A549 (cell line): Measurements from ENCODE around the gene SSC5D. TPM values are rescaled to one million over a fixed set of nuclear protein-coding genes. Genes with fewer than 3 reads are reported as not detected.
A peak's percentile ranks its signal among the peaks of the same experiment; 100 is the strongest.

ENCODE experiments used
- ATAC-seq, 2 experiments: fragments of 200-7000 bp in 1 of 2; fragments of >200 bp in 1 of 2; cut with Nextera tagmentation in 1 of 2; cut with Tn5 transposase in 1 of 2; 3 replicates each; pipeline versions ENCODE4 v1.8.0 to v1.9.1; 2018 to 2020; ENCODE audit warnings: mild to moderate bottlenecking in 1 of 2, moderate library complexity in 1 of 2
- CTCF ChIA-PET: fragments of 300-600 bp; sonication (Branson Sonifier 250); formaldehyde crosslinking; extraction: SDS; loops from one replicate; lab custom pipeline; 2021; ENCODE audit warnings: antibody characterized with exemption, inconsistent platforms; lab: Yijun Ruan, JAX
- POLR2A ChIA-PET: fragments of 350-600 bp; formaldehyde crosslinking; extraction: SDS; loops from one replicate; lab custom pipeline; 2021; ENCODE audit warnings: antibody characterized with exemption, inconsistent platforms; lab: Yijun Ruan, JAX
- DNase-seq, 2 experiments: peaks; one replicate each; pipeline versions ENCODE4 v3.0.0 to v3.0.0-alpha.2; 2011 to 2016; ENCODE audit warnings: low read depth in 1 of 2, low spot score in 1 of 2
- FAIRE-seq: peaks from 2 replicates; lab custom pipeline; 2011; peaks lifted over from hg19 to GRCh38; lab: Jason Lieb, UNC
- H3K27ac ChIP-seq, 2 experiments: fragments of >200 bp; sonication (Bioruptor Twin); formaldehyde crosslinking; 3 replicates each; pipeline ENCODE4 v1.5.1; 2016 to 2017
- H3K4me1 ChIP-seq: fragments of >200 bp; sonication (Bioruptor Twin); formaldehyde crosslinking; 3 replicates; pipeline ENCODE4 v1.6.1; 2016
- H3K4me2 ChIP-seq: fragments of >200 bp; sonication (Bioruptor Twin); formaldehyde crosslinking; 3 replicates; pipeline ENCODE4 v1.6.1; 2016
- H3K4me3 ChIP-seq: fragments of >200 bp; sonication (Bioruptor Twin); formaldehyde crosslinking; 3 replicates; pipeline ENCODE4 v1.5.1; 2016
- H3K9me3 ChIP-seq: fragments of >200 bp; sonication (Bioruptor Twin); formaldehyde crosslinking; 3 replicates; pipeline ENCODE4 v1.6.1; 2016
- CBX8 ChIP-seq: fragments of 200-600 bp; sonication (generic); IDR thresholded peaks from 2 replicates; pipeline ENCODE4 v1.6.1; 2016
- CHD4 ChIP-seq: fragments of 200-600 bp; sonication (generic); IDR thresholded peaks from 2 replicates; pipeline ENCODE4 v1.6.1; 2016; ENCODE audit warnings: antibody characterized with exemption, mild to moderate bottlenecking, borderline replicate concordance
- EHMT2 ChIP-seq: fragments of 200-600 bp; sonication (generic); IDR thresholded peaks from 2 replicates; pipeline ENCODE4 v1.6.1; 2016; ENCODE audit warnings: antibody characterized with exemption, low read depth, mild to moderate bottlenecking, moderate library complexity
- FOSB ChIP-seq: fragments of 250-450 bp; sonication (Bioruptor Pico); IDR thresholded peaks from 2 replicates; pipeline ENCODE4 v1.5.0; 2020; ENCODE audit warnings: mild to moderate bottlenecking, moderate library complexity
- FOSL2 ChIP-seq, 2 experiments: fragments of 450-650 bp in 1 of 2; fragments of >200 bp in 1 of 2; sonication (Bioruptor Twin) in 1 of 2; formaldehyde crosslinking; IDR thresholded peaks; 2 replicates each; pipeline versions ENCODE4 v1.5.0 to v1.6.1; 2016 to 2020; ENCODE audit warnings: mild to moderate bottlenecking in 1 of 2, moderate library complexity in 1 of 2
- FOXS1 ChIP-seq: fragments of 250-450 bp; sonication (Bioruptor Pico); IDR thresholded peaks from 2 replicates; pipeline ENCODE4 v1.5.0; 2020; ENCODE audit warnings: mild to moderate bottlenecking, moderate library complexity
- GATA3 ChIP-seq: IDR thresholded peaks from 2 replicates; pipeline ENCODE4 v1.6.1; 2012; ENCODE audit warnings: borderline replicate concordance
- HOXA7 ChIP-seq: fragments of 250-450 bp; sonication (Bioruptor Pico); IDR thresholded peaks from 2 replicates; pipeline ENCODE4 v1.5.0; 2020; ENCODE audit warnings: mild to moderate bottlenecking, moderate library complexity
- HOXB13 ChIP-seq: fragments of 250-450 bp; sonication (Bioruptor Pico); IDR thresholded peaks from 2 replicates; pipeline ENCODE4 v1.5.0; 2020; ENCODE audit warnings: low read depth, mild to moderate bottlenecking, moderate library complexity
- JUN ChIP-seq, 2 experiments: fragments of >200 bp; sonication (Bioruptor Twin); formaldehyde crosslinking; IDR thresholded peaks; 2 replicates in 1 of 2; 3 replicates in 1 of 2; pipeline ENCODE4 v1.6.1; 2016 to 2017
- KDM1A ChIP-seq: fragments of 200-600 bp; sonication (generic); IDR thresholded peaks from 2 replicates; pipeline ENCODE4 v1.6.1; 2016; ENCODE audit warnings: low read depth, mild to moderate bottlenecking
- PHF8 ChIP-seq: fragments of 200-600 bp; sonication (generic); IDR thresholded peaks from 2 replicates; pipeline ENCODE4 v1.6.1; 2016; ENCODE audit warnings: low read depth, mild to moderate bottlenecking, antibody characterized with exemption, moderate library complexity, borderline replicate concordance
- RAD21 ChIP-seq, 2 experiments: fragments of >200 bp in 1 of 2; sonication (Bioruptor Twin) in 1 of 2; formaldehyde crosslinking in 1 of 2; IDR thresholded peaks in 1 of 2; conservative IDR thresholded peaks in 1 of 2; 2 replicates in 1 of 2; 3 replicates in 1 of 2; pipeline ENCODE4 v1.6.1; 2012 to 2018; ENCODE audit warnings: inconsistent platforms in 1 of 2
- RFX5 ChIP-seq: fragments of 450-650 bp; IDR thresholded peaks from 2 replicates; pipeline ENCODE4 v1.7.1; 2014; ENCODE audit warnings: antibody characterized with exemption, mild to moderate bottlenecking, moderate library complexity
- SMC3 ChIP-seq: fragments of >200 bp; sonication (Bioruptor Twin); formaldehyde crosslinking; IDR thresholded peaks from 3 replicates; pipeline ENCODE4 v1.6.1; 2018; ENCODE audit warnings: inconsistent platforms
- SREBF2 ChIP-seq: fragments of 450-650 bp; IDR thresholded peaks from 2 replicates; pipeline ENCODE4 v1.6.1; 2014; ENCODE audit warnings: mild to moderate bottlenecking, moderate library complexity
- TP53 ChIP-seq: fragments of 250-450 bp; sonication (Bioruptor Pico); IDR thresholded peaks from 2 replicates; pipeline ENCODE4 v1.5.0; 2021; ENCODE audit warnings: mild to moderate bottlenecking, moderate library complexity
- ZC3H11A ChIP-seq: fragments of 450-650 bp; IDR thresholded peaks from 2 replicates; pipeline ENCODE4 v1.6.1; 2014; ENCODE audit warnings: antibody characterized with exemption, mild to moderate bottlenecking
- ZFP36 ChIP-seq: fragments of 450-650 bp; IDR thresholded peaks from 2 replicates; pipeline ENCODE4 v1.6.1; 2014; ENCODE audit warnings: borderline replicate concordance; ENCODE audit not compliant: partially characterized antibody
- ZSCAN20 ChIP-seq: fragments of 250-450 bp; sonication (Bioruptor Pico); IDR thresholded peaks from 2 replicates; pipeline ENCODE4 v1.8.0; 2022; ENCODE audit warnings: mild to moderate bottlenecking, moderate library complexity
- WGBS: methylation state at CpG from one replicate; pipeline ENCODE4 v1.1.6; 2017; ENCODE audit errors: missing lambda C conversion rate; 5-methylcytosine and 5-hydroxymethylcytosine counted together
- polyA plus RNA-seq, 4 experiments: library from polyadenylated mRNA; depleted of rRNA in 3 of 4; stranded (reverse); fragments of >200 nt; fragmentation: RNase III in 1 of 4; extraction: RNeasy Plus Mini Kit Qiagen cat#74134 plus additional on column Dnase treatment in 1 of 4; gene quantifications; 2 replicates in 3 of 4; 3 replicates in 1 of 4; pipeline ENCODE4 v1.2.3, GENCODE V29; 2011 to 2017
- TF ChIP-seq, protein P1 (sequence below): fragments of >200 bp; sonication (Bioruptor Twin); formaldehyde crosslinking; IDR thresholded peaks from 2 replicates; pipeline ENCODE4 v1.6.1; 2016
- TF ChIP-seq, protein P2 (sequence below): fragments of >200 bp; sonication (Bioruptor Twin); formaldehyde crosslinking; IDR thresholded peaks from 3 replicates; pipeline ENCODE4 v1.5.1; 2016
- TF ChIP-seq, protein P3 (sequence below): fragments of 250-450 bp; sonication (Bioruptor Pico); IDR thresholded peaks from 2 replicates; pipeline ENCODE4 v1.5.0; 2020; ENCODE audit warnings: low read depth, mild to moderate bottlenecking, moderate library complexity
- TF ChIP-seq, protein P4 (sequence below): IDR thresholded peaks from 2 replicates; pipeline ENCODE4 v1.6.1; 2012

Gene SSC5D
- polyA plus RNA-seq, 2 of the 4 experiments (the other 2 are of a cell fraction) = 0.22 to 1.5 TPM

DNA sequence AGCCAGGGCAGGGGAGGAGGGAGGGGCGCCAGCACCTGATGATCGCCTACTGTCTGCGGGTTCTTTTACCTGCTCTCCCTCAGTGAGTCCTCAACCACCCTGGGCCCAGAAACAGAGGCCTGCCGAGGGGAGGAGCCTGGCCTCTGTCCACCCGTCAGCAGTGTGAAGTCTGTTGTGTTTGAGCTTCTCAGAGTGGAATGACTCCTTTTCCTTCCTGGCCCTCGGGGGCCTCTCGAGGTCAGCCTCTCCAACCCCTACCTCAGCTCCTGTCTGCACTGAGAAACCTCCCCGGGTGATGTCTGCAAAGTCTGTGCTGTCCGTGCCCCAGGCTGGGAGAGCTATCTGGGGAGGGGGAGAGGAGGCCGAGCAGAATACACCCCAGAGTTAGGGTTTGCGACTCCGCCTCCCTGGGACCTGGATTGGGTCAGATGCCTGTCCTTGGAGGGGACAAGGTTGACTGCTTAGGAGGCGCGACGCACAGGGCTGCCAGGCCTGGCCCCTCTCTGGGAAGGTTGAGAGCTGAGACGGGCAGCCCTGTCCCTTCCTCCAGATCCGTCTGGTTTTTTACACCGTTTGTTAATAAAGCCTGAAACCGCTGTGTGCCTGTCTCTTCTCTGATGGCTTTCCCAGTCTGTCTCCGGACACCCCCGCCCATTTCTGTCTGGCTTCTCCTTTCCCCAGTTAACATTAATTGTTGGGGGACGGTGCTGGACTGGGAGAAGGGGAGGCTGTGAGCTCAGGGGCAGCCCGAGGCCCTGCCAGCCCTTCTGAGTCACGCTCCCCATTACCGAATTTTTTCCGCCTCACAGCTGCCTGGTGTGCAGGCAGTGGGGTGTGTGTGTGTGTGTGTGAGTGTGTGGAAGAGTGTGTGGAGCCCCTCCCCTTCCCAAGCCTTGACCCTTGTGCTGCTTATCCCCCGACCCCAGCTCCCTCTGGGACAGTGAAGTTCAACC is 989 bp upstream of the SSC5D start:
- DNase-seq (peak; percentile 66 to 77), ATAC-seq (peak; percentile 22 to 42; a peak in 5 of 6 replicates), FAIRE-seq (peak; percentile 18)
- ChIA-PET CTCF (interaction anchor here (1.0 to 17.3 kb wide), 10 partner anchors 11 to 346 kb away, joined by 3 to 219 read pairs (median 10); partner anchors contain the start of genes ZNF628 and ZNF865), POLR2A (interaction anchor here (1.0 to 4.1 kb wide), 3 partner anchors 11 to 119 kb away, joined by 3 to 53 read pairs (median 4); partner anchors contain the start of genes ZNF628 and ZNF865)
- Histone ChIP-seq H3K4me2 (peak overlapping the region; percentile 97), H3K27ac (peak overlapping the region; percentile 61 to 93), H3K4me1 (peaks cover 61% of the 10 kb centered on the region), H3K4me3 (0 out of 3 replicates have a peak overlapping the region, but pooled peaks have one; percentile 5), H3K9me3 (no peaks in the 10 kb centered on the region)
- no peak for TF ChIP-seq FOXS1 (CRISPR knock-in tag)
- TF ChIP-seq ZC3H11A = no peak
- peak; percentile 45; the same call in 1 of the 2 replicates for TF ChIP-seq GATA3
- TF ChIP-seq RFX5 = no peak
- no peak for TF ChIP-seq ZSCAN20 (CRISPR knock-in tag)
- TF ChIP-seq, protein P1, sequence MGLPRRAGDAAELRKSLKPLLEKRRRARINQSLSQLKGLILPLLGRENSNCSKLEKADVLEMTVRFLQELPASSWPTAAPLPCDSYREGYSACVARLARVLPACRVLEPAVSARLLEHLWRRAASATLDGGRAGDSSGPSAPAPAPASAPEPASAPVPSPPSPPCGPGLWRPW = no peak
- TF ChIP-seq TP53 (CRISPR knock-in tag) = no peak
- no peak for TF ChIP-seq SMC3
- no peak for TF ChIP-seq FOSB (CRISPR knock-in tag)
- TF ChIP-seq, protein P2, sequence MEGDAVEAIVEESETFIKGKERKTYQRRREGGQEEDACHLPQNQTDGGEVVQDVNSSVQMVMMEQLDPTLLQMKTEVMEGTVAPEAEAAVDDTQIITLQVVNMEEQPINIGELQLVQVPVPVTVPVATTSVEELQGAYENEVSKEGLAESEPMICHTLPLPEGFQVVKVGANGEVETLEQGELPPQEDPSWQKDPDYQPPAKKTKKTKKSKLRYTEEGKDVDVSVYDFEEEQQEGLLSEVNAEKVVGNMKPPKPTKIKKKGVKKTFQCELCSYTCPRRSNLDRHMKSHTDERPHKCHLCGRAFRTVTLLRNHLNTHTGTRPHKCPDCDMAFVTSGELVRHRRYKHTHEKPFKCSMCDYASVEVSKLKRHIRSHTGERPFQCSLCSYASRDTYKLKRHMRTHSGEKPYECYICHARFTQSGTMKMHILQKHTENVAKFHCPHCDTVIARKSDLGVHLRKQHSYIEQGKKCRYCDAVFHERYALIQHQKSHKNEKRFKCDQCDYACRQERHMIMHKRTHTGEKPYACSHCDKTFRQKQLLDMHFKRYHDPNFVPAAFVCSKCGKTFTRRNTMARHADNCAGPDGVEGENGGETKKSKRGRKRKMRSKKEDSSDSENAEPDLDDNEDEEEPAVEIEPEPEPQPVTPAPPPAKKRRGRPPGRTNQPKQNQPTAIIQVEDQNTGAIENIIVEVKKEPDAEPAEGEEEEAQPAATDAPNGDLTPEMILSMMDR = no peak
- TF ChIP-seq EHMT2 = no peak
- TF ChIP-seq, protein P3, sequence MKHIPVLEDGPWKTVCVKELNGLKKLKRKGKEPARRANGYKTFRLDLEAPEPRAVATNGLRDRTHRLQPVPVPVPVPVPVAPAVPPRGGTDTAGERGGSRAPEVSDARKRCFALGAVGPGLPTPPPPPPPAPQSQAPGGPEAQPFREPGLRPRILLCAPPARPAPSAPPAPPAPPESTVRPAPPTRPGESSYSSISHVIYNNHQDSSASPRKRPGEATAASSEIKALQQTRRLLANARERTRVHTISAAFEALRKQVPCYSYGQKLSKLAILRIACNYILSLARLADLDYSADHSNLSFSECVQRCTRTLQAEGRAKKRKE (CRISPR knock-in tag) = 0 out of 2 replicates have a peak, but pooled peaks have one; percentile 60
- no peak for TF ChIP-seq JUN (IDR thresholded peaks at IDR 0.05)
- TF ChIP-seq HOXA7 (CRISPR knock-in tag) = no peak
- no peak for TF ChIP-seq RAD21 (conservative IDR thresholded peaks at IDR 0.05 in 1 of 2, IDR thresholded peaks at IDR 0.05 in 1 of 2)
- TF ChIP-seq, protein P4, sequence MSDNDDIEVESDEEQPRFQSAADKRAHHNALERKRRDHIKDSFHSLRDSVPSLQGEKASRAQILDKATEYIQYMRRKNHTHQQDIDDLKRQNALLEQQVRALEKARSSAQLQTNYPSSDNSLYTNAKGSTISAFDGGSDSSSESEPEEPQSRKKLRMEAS = peak; percentile 75
- no peak for TF ChIP-seq ZFP36
- no peak for TF ChIP-seq CBX8
- no peak for TF ChIP-seq FOSL2 (IDR thresholded peaks at IDR 0.05)
- peak; percentile 79 for TF ChIP-seq FOSL2 (CRISPR knock-in tag; IDR thresholded peaks at IDR 0.05)
- no peak for TF ChIP-seq HOXB13 (CRISPR knock-in tag)
- no peak for TF ChIP-seq CHD4
- TF ChIP-seq KDM1A = no peak
- no peak for TF ChIP-seq SREBF2
- no peak for TF ChIP-seq PHF8
- 33% methylated on average over 27 of the region's 27 CpGs for WGBS
